Fibroblast of villous mesenchyme (primary cell): ENCODE results near the gene MBNL3. TPM values are rescaled to one million over a fixed set of nuclear protein-coding genes. Genes with fewer than 3 reads are reported as not detected.

Experiments used
- DNase-seq: peaks from one replicate; pipeline ENCODE4 v3.0.0-alpha.2; 2010; ENCODE audit warnings: low read depth
- H3K4me3 ChIP-seq: 2 replicates; pipeline ENCODE4 v1.5.1; 2011; ENCODE audit warnings: low read depth, mild to moderate bottlenecking, low read length
- CTCF ChIP-seq: IDR thresholded peaks from 2 replicates; pipeline ENCODE4 v1.5.1; 2012; ENCODE audit warnings: low read depth, mild to moderate bottlenecking, low read length; ENCODE audit not compliant: insufficient read depth
- total RNA-seq: library from RNA; depleted of rRNA; stranded (reverse); fragments of >200 nt; gene quantifications from 2 replicates; pipeline ENCODE4 v1.2.3, GENCODE V29; 2012

The MBNL3 gene
- total RNA-seq, 1 donor: 4.3 TPM

GRCh38 chrX:132412208-132412607, 76.6 kb downstream of the MBNL3 start:
- TF ChIP-seq CTCF: no peak
- no peak overlapping the region for H3K4me3 ChIP-seq
- DNase-seq: no peak

GRCh38 chrX:132411310-132411977, 77.4 kb downstream of the MBNL3 start:
- DNase-seq: no peak
- TF ChIP-seq CTCF: no peak
- H3K4me3 ChIP-seq: no peak overlapping the region

DNA sequence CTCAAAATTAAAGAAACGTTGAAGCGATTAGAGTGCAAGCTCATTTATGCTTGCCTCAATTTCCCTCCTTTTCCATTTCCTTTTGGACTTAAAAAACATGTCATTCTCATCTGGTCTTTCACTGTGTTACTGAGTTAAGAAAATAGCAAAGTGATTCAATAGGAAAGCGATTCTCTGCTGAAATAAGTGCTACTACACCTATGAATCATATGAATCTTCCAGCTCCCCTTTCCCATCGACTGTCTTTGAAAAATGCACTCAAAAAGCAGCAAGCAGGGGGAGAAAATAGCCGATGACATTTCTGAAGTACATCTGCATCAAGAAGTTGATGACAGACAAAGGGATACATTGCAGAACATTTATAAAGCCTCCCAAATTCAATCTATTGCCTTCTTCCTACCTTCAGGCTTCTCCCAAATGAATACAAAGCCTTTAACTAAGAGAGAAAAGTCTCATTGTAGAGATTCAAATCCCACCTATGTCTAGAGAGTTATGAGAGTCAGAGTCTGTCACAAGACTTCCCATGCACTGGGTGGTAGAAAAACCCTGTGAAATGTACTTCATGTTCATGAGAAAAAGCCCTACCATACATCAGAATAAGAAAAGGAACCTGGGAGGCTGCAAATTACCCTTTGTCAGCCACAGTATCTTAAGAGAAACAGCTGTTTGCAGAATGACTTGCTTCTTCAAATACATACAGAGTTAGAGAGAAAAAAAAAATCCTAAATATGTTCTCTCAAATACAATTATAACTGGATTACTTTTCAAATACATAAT, 78.9 kb downstream of the MBNL3 start:
- no peak for DNase-seq

GRCh38 chrX:132407691-132408090, 81.1 kb downstream of the MBNL3 start:
- no peak for DNase-seq
- no peak for TF ChIP-seq CTCF
- no peak overlapping the region for H3K4me3 ChIP-seq

More for the DNA sequence above, 78.9 kb downstream of the MBNL3 start:
- H3K4me3 ChIP-seq: no peak overlapping the region
- no peak for TF ChIP-seq CTCF

DNA sequence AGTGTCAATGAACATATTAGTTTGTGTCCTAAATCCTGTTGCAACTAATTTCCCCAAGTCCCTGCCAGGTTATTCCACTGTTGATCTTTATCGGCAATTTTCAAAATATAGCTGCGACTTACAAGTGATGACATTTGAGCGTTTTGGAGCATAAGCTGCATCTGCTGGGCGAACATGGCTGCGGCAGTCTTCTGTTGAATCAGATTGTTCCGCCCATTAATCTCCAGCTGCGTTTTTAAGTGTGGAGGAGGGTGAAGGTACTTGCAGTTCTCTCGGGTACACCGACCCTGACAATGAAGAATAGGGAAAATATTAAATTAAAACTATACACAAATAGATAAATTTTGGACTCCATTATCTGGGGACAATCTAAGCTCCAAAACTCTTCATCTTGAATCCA, 82.7 kb downstream of the MBNL3 start:
- no peak for DNase-seq
- no peak for TF ChIP-seq CTCF
- no peak overlapping the region for H3K4me3 ChIP-seq

DNA sequence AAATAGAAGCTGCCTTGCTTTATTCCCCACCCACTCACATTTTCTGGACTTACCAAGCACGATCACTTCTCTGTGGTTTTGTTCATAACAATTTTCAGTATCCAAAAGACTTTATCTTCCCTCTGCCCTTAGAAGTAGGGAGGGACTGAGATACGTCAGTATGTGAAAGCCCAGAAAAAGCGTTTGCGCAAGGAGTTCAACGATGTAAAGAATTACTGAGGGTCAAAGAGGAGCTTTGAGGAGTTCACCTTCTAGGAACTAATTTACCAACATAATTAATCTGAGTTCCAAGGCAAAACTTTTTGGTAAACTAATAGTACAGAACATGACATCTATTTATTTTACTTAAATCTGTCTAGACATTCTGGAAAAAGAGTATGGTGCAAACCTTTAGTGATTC, 84.6 kb downstream of the MBNL3 start:
- H3K4me3 ChIP-seq: no peak overlapping the region
- TF ChIP-seq CTCF: no peak
- DNase-seq: peak; percentile 66
